Measurements from ENCODE around the gene TIMELESS.
"Not testable (repeated sequence)": the region's sequence is repeated elsewhere in the genome, so short reads cannot be mapped to it uniquely, and the experiment has no call there.

TIMELESS gene

DNA sequence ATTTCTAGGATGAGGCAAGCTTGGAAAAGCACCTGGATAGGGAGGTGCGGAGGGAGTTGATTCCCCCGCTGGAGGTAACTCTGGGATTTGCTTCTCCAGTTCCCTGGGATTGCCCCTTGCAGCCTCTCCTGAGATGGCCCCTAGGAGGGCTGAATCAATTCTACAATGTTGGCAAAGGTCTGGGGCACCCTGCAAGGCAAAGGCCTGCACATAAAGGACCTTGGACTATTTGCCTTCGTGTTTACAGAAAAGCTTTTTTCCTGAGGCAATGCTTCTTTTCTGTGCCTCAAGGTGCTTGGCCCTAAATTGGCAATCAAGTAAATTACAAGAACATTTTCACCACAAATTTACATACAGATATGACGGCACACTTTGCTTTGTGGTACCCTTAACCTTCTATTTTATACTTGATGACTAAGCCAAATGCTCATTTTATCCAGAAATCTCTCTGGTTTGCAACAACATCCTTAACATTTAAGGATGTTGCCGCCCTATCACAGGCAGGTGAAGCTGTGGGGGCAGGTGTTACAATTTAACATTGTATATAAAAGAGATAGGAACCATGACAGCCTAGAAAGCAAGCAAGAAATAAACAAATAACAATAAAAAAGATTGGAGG, 40.3 kb downstream of the TIMELESS start:
- no peak for DNase-seq (ENCODE audit: low read depth)

DNA sequence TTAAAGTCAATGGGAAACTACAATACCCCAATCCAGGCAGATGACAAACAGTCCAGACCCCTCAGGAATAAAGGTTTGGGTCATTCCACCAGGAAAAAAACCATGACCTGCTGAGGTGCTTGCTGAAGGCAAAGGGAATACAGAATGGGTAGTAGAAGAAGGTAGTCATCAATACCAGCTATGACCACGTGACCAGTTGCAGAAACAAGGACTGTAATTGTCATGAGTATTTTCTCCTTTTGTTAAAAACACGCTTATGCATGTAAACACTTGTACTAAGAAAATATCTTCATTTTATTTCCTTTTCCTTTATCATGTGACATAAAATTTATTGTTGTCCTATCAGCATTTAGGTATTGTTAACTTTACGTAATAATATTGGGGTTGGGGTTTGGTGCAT, 45.0 kb downstream of the TIMELESS start:
- not testable (repeated sequence) for DNase-seq (ENCODE audit: low read depth)

GRCh38 chr12:56401612-56402011, 47.6 kb downstream of the TIMELESS start:
- not testable (repeated sequence) for DNase-seq (ENCODE audit: low read depth)

DNA sequence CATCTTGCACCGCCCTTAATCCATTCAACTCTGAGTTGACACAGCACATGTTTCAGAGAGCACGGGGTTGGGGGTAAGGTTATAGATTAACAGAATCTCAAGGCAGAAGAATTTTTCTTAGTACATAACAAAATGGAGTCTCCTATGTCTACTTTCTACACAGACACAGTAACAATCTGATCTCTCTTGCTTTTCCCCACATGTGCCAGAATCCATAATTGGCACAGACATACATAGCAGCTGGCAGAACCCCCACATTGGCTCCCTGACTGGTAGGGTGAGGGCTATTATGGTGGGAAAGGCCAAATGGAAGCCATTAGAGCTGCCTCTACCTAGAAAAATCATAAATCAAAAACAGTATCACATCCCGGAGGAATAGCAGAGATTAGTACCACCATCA, 48.1 kb downstream of the TIMELESS start:
- DNase-seq (ENCODE audit: low read depth): not testable (repeated sequence)

- DNase-seq (ENCODE audit: low read depth): not testable (repeated sequence)
Measured at GRCh38 chr12:56399466-56399865, 49.8 kb downstream of the TIMELESS start.

DNA sequence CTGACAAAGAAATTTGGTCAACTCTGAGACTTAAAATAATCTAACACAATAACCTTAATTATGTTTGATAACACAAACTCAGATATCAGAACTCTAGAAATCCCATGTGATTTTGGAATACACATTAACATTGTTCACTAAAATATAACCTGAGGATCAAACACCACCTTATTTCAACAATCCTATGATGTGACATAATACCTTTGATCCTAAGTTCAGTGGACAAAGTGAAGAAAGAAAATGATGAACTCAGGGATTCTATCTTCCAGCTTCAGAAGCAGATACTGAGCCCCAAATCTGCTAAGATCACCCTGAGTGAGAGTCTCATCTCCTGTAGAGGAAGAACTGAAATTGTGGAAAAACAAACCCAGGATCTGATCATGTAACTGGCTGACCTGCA, 50.9 kb downstream of the TIMELESS start:
- no peak for DNase-seq (ENCODE audit: low read depth)

DNA sequence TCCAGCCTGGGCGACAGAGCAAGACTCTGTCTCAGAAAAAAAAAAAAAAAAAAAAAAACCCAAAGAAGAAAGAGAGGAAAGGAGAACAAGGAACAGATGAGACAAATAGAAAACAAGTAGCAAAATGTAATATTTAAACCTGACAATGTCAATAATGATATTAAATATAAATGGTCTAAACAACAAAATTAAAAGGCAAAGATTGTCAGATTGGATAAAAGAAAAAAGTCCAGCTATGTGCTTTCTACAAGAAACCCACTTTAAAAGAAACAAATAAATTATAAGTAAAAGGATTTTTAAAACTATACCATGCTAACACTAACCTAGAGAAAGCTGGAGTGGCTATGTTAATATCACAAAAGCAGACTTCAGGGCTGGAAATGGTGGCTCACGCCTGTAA, 56.9 kb downstream of the TIMELESS start:
- DNase-seq (ENCODE audit: low read depth): no peak

GRCh38 chr12:56391721-56392120, 57.5 kb downstream of the TIMELESS start:
- no peak for DNase-seq (ENCODE audit: low read depth)

DNA sequence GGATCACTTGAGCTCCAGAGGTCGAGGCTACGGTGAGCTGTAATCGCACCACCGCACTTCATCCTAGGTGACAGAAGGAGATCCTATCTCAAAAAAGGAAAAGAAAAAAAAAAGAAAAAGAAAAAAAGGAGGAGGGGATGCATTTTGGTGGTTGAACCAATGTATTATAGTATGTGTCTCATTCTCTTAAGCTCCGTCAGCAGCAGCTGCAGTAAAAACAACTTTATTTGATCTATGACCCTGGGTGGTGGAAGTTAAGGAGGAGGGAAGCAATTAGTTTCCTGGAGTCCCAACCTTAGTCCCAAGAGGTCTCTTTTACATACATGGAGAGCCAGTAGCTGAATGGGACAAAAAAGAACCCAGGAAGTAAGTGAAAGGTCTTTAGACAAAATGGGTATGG, 59.8 kb downstream of the TIMELESS start:
- no peak for DNase-seq (ENCODE audit: low read depth)

- no peak for DNase-seq (ENCODE audit: low read depth)
Measured at GRCh38 chr12:56387152-56387736, 62.0 kb downstream of the TIMELESS start.

DNA sequence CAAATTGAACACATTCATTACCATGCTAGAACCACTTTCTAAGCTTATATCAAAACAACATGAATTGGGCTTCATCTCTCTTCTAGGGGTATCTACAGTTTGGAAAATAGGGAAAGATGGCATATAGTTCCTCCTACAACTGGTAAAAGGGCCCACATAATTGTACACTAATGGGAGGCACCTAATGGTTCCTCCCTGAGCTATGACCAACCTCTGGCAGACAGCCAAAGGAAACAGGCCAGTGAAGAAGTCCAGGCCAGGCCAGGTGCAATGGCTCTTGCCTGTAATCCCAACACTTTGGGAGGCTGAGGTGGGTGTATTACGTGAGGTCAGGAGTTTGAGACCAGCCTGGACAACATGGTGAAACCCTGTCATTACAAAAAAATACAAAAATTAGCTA, 63.4 kb downstream of the TIMELESS start:
- no peak for DNase-seq (ENCODE audit: low read depth)

DNA sequence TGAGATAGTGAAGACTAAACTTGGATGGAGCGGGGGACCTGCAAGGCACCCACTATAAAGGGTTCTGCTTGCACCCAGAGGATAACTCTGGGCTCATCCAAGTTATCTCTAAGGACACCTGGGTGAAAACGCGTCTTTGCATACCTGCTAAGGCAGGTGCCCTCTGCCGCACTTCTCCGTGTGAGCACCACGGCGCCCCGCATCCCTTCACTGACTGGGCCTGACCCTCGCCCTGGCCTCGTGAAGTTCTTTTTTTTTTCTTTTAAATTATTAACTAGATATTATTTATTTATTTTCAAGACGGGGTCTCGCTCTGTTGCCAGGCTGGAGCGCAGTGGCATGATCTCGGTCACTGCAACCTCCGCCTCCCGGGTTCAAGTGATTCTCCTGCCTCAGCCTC, 66.6 kb downstream of the TIMELESS start:
- no peak for DNase-seq (ENCODE audit: low read depth)

DNA sequence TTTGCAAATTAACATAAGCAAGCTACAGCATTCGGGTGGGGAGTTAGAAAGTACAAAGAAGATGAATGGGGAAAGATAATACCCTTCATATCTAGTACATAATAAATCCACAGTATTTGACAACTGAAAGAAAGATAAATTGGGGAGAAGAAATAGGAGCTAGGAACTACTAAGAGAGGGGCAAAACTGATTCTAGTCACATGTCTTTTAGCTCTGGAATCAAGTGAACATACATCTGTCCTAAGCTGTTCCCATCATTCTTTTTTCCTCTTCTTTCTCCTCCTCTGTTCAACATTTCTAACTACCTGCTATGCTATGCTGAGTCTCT, 71.3 kb downstream of the TIMELESS start:
- no peak for DNase-seq (ENCODE audit: low read depth)

DNA sequence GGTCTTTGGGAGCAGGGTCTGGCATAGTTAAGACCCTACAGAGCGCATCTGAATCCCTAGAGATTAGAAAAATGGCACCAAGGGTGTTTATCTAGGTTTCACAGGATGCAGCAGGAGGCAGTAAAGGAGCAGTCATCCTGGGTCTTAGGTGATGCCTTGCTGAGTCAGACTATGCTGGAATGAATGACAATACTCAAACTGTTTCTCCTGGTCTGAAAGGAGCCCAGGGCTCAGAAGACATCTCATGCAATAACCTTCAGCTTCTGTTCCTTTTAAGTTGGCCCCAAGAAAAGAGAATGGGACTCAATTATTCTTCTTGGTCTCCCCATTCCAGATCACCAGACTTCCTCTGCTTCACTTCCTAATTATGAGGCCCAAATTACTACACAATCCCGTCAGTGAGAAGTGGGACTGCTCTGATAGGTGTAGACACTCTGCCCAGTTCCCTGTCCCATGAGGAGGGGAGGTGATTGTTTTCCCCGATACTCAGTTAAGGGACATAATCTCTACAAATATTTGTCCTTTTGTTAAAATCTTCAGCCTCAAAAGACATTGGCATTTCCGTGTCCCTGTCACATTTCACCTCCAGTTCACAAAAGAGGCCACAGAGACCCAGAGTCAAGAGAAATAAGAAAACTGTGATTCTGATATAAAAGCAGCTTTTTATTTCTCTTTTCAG, 71.8 kb downstream of the TIMELESS start:
- DNase-seq (ENCODE audit: low read depth): no peak

- DNase-seq (ENCODE audit: low read depth): no peak
Measured at GRCh38 chr12:56375598-56376434, 73.4 kb downstream of the TIMELESS start.

DNA sequence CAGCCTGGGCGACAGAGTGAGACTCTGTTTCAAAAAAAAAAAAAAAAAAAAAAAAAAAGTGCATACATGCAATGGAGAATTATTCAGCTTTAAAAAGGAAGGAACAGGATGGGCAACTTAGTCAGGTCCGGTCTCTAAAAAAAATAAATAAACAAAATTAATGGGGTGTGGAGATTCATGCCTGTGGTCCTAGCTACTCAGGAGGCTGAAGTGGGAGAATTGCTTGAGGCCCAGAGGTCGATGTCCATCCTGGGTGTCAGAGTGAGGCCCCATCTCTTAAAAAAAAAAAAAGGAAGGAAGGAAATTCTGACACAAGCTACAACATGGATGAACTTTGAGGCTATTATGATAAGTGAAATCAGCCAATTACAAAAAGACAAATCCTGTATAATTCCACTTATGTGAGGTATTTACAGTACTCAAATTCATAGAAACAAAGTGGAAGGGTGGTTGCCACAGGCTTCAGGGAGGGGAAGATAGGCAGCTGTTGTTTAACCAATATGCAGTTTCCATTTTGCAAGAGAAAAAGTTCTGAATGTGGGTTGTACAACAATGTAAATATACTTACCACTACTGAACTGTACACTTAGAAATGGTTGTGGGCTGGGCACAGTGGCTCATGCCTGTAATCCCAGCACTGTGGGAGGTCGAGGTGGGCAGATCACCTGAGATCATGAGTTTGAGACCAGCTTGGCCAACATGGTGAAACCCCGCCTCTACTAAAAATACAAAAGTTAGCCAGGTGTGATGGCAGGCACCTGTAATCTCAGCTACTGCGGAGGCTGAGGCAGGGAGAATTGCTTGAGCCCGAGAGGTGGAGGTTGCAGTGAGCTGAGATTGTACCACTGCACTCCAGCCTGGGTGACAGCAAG, 74.3 kb downstream of the TIMELESS start:
- DNase-seq (ENCODE audit: low read depth): no peak

GRCh38 chr12:56373515-56373914, 75.7 kb downstream of the TIMELESS start:
- DNase-seq (ENCODE audit: low read depth): no peak

- no peak for DNase-seq (ENCODE audit: low read depth)
Measured at GRCh38 chr12:56366948-56367347, 82.3 kb downstream of the TIMELESS start.

Measured in stromal cell of bone marrow (primary cell).